ENCODE results near the gene TBC1D19.

DNA sequence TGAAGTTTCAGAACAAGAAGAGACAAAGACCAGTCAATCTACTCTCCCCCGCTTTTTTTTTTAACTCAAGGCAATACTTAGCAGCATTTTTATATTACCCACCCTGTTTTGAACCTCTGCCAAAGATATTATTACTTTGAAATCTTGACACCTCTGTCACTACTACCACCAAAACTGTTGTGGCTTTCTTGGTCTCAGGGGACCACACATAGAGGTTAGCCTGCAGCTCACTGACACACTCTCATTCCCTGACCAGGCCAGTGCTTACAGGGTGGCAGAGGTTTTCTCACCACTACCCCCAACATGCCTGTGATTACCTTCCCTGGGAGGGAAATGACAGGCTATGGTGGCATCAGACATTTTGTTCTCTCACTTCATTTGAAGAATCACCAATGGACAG is 139.3 kb downstream of the TBC1D19 start:
- TF ChIP-seq CTCF (conservative IDR thresholded peaks at IDR 0.05) (no peak), ZFX (IDR thresholded peaks at IDR 0.05) (no peak)

Data from C4-2B (cell line).